HCT116 (cell line): Measurements from ENCODE around the gene PPP1R11.
"Not testable (repeated sequence)": the region's sequence is repeated elsewhere in the genome, so short reads cannot be mapped to it uniquely, and the experiment has no call there.

Source experiments
- EGR1 ChIP-seq: IDR thresholded peaks from 2 replicates; pipeline ENCODE4 v1.6.1; 2012; ENCODE audit warnings: low read depth
- ELF1 ChIP-seq: IDR thresholded peaks from 2 replicates; pipeline ENCODE4 v1.6.1; 2012; ENCODE audit warnings: low read depth, borderline replicate concordance
- EZH2 ChIP-seq: fragments of 200-600 bp; sonication (generic); IDR thresholded peaks from 2 replicates; pipeline ENCODE4 v1.6.1; 2017; ENCODE audit warnings: antibody characterized with exemption, mixed run types
- EZH2phosphoT487 ChIP-seq: fragments of 200-600 bp; IDR thresholded peaks from 2 replicates; pipeline ENCODE4 v1.6.1; 2018; ENCODE audit warnings: antibody characterized with exemption, borderline replicate concordance
- JUND ChIP-seq: IDR thresholded peaks from 2 replicates; pipeline ENCODE4 v1.6.1; 2012
- POLR2A ChIP-seq: IDR thresholded peaks from 2 replicates; pipeline ENCODE4 v1.7.0; 2011; ENCODE audit warnings: borderline replicate concordance; ENCODE audit not compliant: insufficient read depth, insufficient read length; ENCODE audit errors: extremely low read depth
- POLR2AphosphoS5 ChIP-seq: IDR thresholded peaks from 2 replicates; pipeline ENCODE4 v1.6.1; 2011; ENCODE audit warnings: mild to moderate bottlenecking, low read depth, low read length, moderate library complexity
- SP1 ChIP-seq: IDR thresholded peaks from 2 replicates; pipeline ENCODE4 v1.6.1; 2012; ENCODE audit warnings: low read depth
- TCF7L2 ChIP-seq: IDR thresholded peaks from 2 replicates; pipeline ENCODE4 v1.7.0; 2011; ENCODE audit warnings: borderline replicate concordance, inconsistent platforms; ENCODE audit not compliant: insufficient read depth, insufficient read length; ENCODE audit errors: extremely low read depth
- YY1 ChIP-seq: IDR thresholded peaks from 2 replicates; pipeline ENCODE4 v1.6.1; 2011; ENCODE audit warnings: low read length, low read depth, moderate library complexity, mild to moderate bottlenecking; ENCODE audit not compliant: insufficient replicate concordance; ENCODE audit errors: extremely low read depth
- ZNF274 ChIP-seq: fragments of 200-500 bp; sonication (Bioruptor generic); IDR thresholded peaks from 2 replicates; pipeline ENCODE4 v1.6.1; 2014; ENCODE audit warnings: mild to moderate bottlenecking, low read depth, low read length, inconsistent platforms
- TF ChIP-seq, protein P1 (sequence below), 3 experiments: fragments of 200-600 bp in 1 of 3; sonication (generic) in 1 of 3; IDR thresholded peaks in 2 of 3; conservative IDR thresholded peaks in 1 of 3; 2 replicates each; pipeline ENCODE4 v1.5.1; 2012 to 2017; ENCODE audit warnings: low read depth in 2 of 3, low read length in 2 of 3, antibody characterized with exemption in 1 of 3, borderline replicate concordance in 1 of 3, control low read depth in 1 of 3, mild to moderate bottlenecking in 1 of 3, mixed read lengths in 1 of 3, mixed run types in 1 of 3, moderate library complexity in 1 of 3; ENCODE audit not compliant: insufficient read depth in 1 of 3
- TF ChIP-seq, protein P2 (sequence below): IDR thresholded peaks from 2 replicates; pipeline ENCODE4 v1.6.1; 2012; ENCODE audit warnings: low read depth
- TF ChIP-seq, protein P3 (sequence below): IDR thresholded peaks from 2 replicates; pipeline ENCODE4 v1.6.1; 2011; ENCODE audit warnings: mild to moderate bottlenecking, low read length, moderate library complexity; ENCODE audit not compliant: insufficient replicate concordance; ENCODE audit errors: extremely low read depth

DNA sequence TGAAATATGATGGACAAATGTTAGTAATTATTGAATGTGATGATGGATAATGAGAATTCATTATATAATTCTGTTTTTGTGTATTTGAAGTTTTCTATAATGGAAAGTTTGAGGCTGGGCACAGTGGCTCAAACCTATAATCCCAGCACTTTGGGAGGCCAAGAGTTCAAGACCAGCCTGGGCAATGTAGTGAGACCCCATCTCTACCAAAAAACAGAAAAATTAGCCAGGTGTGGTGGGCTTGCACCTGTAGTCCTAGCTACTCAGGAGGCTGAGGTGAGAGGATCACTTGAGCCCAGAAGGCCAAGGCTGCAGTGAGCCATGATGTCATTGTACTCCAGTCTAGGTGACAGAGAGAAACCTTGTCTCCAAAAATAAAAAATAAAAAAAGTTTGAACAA, 44.3 kb upstream of the PPP1R11 start:
- TF ChIP-seq, protein P1, sequence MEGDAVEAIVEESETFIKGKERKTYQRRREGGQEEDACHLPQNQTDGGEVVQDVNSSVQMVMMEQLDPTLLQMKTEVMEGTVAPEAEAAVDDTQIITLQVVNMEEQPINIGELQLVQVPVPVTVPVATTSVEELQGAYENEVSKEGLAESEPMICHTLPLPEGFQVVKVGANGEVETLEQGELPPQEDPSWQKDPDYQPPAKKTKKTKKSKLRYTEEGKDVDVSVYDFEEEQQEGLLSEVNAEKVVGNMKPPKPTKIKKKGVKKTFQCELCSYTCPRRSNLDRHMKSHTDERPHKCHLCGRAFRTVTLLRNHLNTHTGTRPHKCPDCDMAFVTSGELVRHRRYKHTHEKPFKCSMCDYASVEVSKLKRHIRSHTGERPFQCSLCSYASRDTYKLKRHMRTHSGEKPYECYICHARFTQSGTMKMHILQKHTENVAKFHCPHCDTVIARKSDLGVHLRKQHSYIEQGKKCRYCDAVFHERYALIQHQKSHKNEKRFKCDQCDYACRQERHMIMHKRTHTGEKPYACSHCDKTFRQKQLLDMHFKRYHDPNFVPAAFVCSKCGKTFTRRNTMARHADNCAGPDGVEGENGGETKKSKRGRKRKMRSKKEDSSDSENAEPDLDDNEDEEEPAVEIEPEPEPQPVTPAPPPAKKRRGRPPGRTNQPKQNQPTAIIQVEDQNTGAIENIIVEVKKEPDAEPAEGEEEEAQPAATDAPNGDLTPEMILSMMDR (IDR thresholded peaks at IDR 0.05 in 2 of 3, conservative IDR thresholded peaks at IDR 0.05 in 1 of 3; ENCODE audit: borderline replicate concordance in 1 of 3, insufficient read depth in 1 of 3, low read depth in 2 of 3, low read length in 2 of 3), result not testable (repeated sequence)
- not testable (repeated sequence) for TF ChIP-seq POLR2A, TCF7L2, EGR1, JUND, POLR2AphosphoS5, EZH2phosphoT487, EZH2, SP1, ELF1, YY1, ZNF274
- TF ChIP-seq, protein P2, sequence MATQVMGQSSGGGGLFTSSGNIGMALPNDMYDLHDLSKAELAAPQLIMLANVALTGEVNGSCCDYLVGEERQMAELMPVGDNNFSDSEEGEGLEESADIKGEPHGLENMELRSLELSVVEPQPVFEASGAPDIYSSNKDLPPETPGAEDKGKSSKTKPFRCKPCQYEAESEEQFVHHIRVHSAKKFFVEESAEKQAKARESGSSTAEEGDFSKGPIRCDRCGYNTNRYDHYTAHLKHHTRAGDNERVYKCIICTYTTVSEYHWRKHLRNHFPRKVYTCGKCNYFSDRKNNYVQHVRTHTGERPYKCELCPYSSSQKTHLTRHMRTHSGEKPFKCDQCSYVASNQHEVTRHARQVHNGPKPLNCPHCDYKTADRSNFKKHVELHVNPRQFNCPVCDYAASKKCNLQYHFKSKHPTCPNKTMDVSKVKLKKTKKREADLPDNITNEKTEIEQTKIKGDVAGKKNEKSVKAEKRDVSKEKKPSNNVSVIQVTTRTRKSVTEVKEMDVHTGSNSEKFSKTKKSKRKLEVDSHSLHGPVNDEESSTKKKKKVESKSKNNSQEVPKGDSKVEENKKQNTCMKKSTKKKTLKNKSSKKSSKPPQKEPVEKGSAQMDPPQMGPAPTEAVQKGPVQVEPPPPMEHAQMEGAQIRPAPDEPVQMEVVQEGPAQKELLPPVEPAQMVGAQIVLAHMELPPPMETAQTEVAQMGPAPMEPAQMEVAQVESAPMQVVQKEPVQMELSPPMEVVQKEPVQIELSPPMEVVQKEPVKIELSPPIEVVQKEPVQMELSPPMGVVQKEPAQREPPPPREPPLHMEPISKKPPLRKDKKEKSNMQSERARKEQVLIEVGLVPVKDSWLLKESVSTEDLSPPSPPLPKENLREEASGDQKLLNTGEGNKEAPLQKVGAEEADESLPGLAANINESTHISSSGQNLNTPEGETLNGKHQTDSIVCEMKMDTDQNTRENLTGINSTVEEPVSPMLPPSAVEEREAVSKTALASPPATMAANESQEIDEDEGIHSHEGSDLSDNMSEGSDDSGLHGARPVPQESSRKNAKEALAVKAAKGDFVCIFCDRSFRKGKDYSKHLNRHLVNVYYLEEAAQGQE, result not testable (repeated sequence)
- TF ChIP-seq, protein P3, sequence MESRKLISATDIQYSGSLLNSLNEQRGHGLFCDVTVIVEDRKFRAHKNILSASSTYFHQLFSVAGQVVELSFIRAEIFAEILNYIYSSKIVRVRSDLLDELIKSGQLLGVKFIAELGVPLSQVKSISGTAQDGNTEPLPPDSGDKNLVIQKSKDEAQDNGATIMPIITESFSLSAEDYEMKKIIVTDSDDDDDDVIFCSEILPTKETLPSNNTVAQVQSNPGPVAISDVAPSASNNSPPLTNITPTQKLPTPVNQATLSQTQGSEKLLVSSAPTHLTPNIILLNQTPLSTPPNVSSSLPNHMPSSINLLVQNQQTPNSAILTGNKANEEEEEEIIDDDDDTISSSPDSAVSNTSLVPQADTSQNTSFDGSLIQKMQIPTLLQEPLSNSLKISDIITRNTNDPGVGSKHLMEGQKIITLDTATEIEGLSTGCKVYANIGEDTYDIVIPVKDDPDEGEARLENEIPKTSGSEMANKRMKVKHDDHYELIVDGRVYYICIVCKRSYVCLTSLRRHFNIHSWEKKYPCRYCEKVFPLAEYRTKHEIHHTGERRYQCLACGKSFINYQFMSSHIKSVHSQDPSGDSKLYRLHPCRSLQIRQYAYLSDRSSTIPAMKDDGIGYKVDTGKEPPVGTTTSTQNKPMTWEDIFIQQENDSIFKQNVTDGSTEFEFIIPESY, result not testable (repeated sequence)
